T-helper 2 cell (primary cell): ENCODE data around the gene MMD2.
"Not testable (repeated sequence)": the region's sequence is repeated elsewhere in the genome, so short reads cannot be mapped to it uniquely, and the experiment has no call there.

Experiments used
- DNase-seq, 5 experiments: peaks; one replicate each; pipeline versions ENCODE4 v3.0.0 to v3.0.0-alpha.2; 2012 to 2022
- total RNA-seq, 2 donors: gene quantifications; one replicate each; lab custom pipeline; 2026; lab: John Stamatoyannopoulos, UW

MMD2 gene
- 0 reads per million in 2 donors for total RNA-seq

GRCh38 chr7:4958477-4959301 is at the start of gene MMD2:
MMD2 (minus strand) TSS chr7:4959187; CDS start chr7:4959017, 170 bp downstream.
- no peak for DNase-seq

GRCh38 chr7:5005066-5005465 is 46.1 kb upstream of the MMD2 start:
- no peak for DNase-seq

- DNase-seq, result no peak
These were observed 42.9 kb upstream of the MMD2 start for GRCh38 chr7:5001911-5002310.

- no peak for DNase-seq
These were observed 42.0 kb upstream of the MMD2 start for GRCh38 chr7:5001003-5001402.

- no peak for DNase-seq
These were observed 40.5 kb upstream of the MMD2 start for GRCh38 chr7:4999369-4999950.

GRCh38 chr7:4998910-4999309 is 39.9 kb upstream of the MMD2 start:
- DNase-seq, result no peak

- no peak for DNase-seq
These were observed 39.3 kb upstream of the MMD2 start for GRCh38 chr7:4998244-4998643.

- DNase-seq, result no peak
These were observed 37.8 kb upstream of the MMD2 start for GRCh38 chr7:4996696-4997222.

- no peak for DNase-seq
These were observed 36.5 kb upstream of the MMD2 start for GRCh38 chr7:4995429-4995969.

- DNase-seq, result no peak
These were observed 34.5 kb upstream of the MMD2 start for GRCh38 chr7:4993471-4993870.

- peak in 1 of 5 experiments; percentile 17 for DNase-seq
These were observed 23.8 kb upstream of the MMD2 start for GRCh38 chr7:4982741-4983140.

GRCh38 chr7:4981295-4981890 is 22.4 kb upstream of the MMD2 start:
- DNase-seq, result not testable (repeated sequence)

GRCh38 chr7:4975626-4976025 is 16.6 kb upstream of the MMD2 start:
- DNase-seq, result not testable (repeated sequence)

GRCh38 chr7:4973728-4974198 is 14.8 kb upstream of the MMD2 start:
- DNase-seq, result peak; percentile 84 to 92 (median 90)

- DNase-seq, result not testable (repeated sequence)
These were observed 13.5 kb upstream of the MMD2 start for GRCh38 chr7:4972446-4972845.

GRCh38 chr7:4965295-4966022 is 6.5 kb upstream of the MMD2 start:
- no peak for DNase-seq

GRCh38 chr7:4964506-4964905 is 5.5 kb upstream of the MMD2 start:
- DNase-seq, result no peak

- DNase-seq, result no peak
These were observed 4.1 kb upstream of the MMD2 start for GRCh38 chr7:4962872-4963775.

GRCh38 chr7:4960363-4960762 is 1.4 kb upstream of the MMD2 start:
- no peak for DNase-seq

- no peak for DNase-seq
These were observed 906 bp upstream of the MMD2 start for GRCh38 chr7:4959893-4960292.

GRCh38 chr7:4959306-4959705 is 319 bp upstream of the MMD2 start:
- no peak for DNase-seq
